OCI-LY1 (cell line): ENCODE measurements around the gene CDC42EP4.

Source experiments
- CTCF ChIP-seq: fragments of 200-600 bp; sonication (generic), shearing (Covaris generic); IDR thresholded peaks from 2 replicates; pipeline ENCODE4 v1.5.1; 2017; ENCODE audit warnings: mild to moderate bottlenecking, antibody characterized with exemption, low read length, moderate library complexity, mixed read lengths
- EZH2 ChIP-seq: fragments of 200-600 bp; sonication (generic), shearing (Covaris generic); IDR thresholded peaks from 2 replicates; pipeline ENCODE4 v1.8.0; 2017; ENCODE audit warnings: borderline replicate concordance, mixed run types, mild to moderate bottlenecking, antibody characterized with exemption, low read length, moderate library complexity, mixed read lengths

GRCh38 chr17:73327676-73328075, 15.9 kb upstream of the CDC42EP4 start:
- TF ChIP-seq CTCF (no peak), EZH2 (no peak)
